ENCODE results near the gene CLEC16A.

CLEC16A gene

DNA sequence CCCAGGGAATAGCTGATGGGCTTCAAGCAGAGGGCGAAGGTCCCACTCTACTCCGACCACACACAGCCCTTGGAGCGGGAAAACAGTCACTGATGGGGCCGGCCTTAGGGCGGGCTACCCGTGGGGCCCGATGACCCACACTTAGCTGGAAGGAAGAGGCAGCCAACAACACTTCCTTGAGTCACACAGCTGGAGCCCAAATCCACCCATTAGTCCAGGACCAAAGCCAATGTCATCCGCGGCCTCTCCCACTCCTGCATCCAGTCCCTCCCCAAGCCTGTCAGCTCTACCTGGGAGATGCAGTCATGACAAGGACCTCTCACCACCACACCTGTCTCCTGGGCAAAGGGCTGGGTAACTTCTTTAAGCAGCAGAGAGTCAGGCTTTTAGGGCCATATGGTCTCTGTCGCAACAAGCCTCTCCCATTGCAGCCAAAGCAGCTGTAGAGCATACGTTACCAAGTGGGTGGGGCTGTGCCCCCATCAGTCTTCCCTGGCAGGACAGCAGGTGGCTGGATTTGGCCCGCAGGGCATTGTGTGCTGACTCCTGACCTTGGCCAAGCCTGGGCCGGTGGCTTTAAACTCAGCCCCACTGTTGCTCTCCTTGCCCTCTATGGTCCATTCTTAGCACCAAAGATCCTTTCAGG lies 200.9 kb downstream of the CLEC16A start:
- no peak for DNase-seq

DNA sequence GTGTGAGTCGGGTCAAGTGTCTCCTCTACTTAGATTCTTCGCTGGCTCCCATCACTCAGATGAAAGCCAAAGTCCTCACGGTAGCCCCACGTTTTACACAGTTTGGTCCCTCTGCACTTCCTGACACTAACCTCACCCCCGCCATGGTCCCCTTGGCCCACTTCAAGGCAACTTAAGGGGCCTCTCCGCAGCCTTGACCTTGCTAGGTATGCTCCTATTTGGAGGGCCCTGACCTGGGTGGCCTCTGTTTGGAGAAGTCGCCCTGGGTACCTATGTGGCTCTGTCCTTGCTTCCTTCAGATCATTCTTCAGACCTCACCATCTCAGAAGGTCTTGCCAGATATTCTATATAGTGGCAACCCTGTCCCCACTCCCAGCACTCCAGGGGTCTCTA lies 201.5 kb downstream of the CLEC16A start:
- DNase-seq = no peak

DNA sequence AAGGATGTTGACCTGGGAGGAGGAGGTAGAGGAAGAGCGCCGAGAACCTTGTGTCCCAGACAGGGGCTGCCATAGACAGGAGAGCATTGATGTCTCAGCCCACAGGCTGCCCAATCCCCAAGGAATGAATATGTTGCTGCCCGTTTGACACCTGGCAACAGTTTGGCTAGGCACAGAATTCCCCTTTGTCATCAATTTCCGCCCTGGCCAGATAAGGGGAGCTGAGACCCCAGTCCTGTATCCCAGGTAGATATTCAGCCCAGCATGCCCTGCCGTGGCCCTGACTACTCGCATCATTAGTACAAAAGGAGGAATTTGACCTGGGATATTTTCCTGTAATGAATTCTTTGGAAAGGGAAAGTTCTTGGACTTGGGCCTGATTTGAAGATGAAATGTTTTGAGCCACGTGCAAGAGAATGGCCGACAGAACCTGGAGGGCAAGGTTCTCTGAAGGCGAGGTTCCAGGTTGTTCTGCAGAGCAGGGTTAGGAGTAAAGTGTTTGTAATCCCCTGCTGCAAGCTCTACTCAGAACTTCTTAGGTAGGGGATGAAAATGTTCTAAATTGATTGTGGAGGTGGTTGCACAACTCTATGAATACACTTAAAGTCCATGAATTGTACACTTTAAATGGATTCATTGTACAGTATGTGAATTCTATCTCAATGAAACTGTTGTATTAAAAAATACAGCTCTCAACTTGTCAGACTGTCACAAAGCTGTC lies 202.8 kb downstream of the CLEC16A start:
- no peak for DNase-seq

DNA sequence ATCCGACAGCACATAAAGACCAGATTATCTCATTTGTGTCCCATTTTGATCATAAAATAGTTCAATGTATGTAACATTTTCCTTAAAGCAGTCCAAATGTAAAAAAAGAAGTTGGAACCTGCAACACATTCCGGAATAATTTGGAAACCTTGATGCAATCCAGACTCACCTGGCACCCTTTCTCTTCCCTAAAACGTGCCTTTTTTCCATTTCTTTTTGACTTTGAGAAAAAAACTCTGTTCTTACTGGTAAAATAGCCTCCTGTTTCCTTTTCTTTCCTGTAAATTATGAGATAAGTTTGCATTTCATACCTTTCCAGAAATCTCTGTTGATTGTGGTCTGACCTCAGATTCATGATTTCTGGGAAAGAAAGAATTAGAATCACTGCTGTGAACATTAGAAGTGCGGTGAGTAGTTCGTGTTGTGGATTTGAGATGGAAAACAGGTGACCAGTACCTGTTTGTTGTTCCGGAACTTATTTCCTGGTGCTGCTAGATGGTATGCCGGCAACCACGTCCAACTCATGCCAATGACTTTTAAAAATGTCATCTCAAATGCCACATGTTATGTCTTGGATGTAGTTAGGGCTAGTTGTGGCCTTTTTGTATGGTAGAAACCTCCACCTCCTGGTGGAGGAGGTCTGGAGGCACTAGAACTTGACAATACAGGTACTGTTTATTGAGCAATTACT lies 203.5 kb downstream of the CLEC16A start:
- DNase-seq = no peak

DNA sequence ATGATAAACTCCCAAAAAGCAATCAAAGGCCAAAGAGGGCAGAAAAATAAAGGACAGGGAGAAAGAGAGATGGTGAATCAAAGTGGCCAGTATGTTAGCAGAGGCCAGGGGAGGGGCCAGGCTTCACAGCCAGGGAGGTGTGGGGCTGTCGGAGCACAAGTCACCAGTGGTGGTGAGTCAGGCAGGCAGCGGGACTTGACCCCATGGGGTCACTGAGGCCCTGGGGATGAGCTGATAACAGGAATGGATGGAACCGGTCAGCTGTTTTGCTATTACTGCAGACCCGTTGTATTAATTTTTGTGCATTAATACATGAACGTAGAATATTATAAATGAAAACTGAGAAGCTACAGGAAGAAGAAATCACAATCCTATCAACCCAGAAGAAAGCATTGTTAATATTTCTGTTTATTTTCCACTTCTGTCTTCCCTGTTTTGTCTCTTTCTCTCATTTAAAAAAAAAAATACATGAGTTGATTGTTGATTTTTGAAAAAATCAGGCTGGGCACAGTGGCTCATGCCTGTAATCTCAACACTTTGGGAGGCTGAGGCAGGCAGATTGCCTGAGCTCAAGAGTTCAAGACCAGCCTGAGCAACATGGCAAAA lies 204.8 kb downstream of the CLEC16A start:
- no peak for DNase-seq

DNA sequence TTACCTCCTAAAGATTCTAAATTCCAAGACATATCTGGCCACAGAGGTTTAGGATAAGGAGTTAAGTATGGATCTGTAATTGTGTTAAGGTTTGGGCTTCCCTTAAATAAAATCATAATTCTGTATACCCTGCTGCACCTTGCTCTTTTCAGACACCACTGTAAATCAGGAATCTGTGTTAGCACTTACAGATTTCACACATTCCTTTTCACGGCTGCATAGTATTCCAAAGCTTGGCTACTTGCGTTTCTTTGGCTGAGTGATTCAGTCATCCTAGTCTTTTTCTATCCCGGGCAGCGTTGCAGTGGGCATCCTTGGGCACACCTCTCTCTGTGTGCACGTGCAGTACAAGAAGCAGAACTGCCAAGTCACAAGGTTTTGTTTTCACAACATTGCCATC lies 205.8 kb downstream of the CLEC16A start:
- DNase-seq = no peak

DNA sequence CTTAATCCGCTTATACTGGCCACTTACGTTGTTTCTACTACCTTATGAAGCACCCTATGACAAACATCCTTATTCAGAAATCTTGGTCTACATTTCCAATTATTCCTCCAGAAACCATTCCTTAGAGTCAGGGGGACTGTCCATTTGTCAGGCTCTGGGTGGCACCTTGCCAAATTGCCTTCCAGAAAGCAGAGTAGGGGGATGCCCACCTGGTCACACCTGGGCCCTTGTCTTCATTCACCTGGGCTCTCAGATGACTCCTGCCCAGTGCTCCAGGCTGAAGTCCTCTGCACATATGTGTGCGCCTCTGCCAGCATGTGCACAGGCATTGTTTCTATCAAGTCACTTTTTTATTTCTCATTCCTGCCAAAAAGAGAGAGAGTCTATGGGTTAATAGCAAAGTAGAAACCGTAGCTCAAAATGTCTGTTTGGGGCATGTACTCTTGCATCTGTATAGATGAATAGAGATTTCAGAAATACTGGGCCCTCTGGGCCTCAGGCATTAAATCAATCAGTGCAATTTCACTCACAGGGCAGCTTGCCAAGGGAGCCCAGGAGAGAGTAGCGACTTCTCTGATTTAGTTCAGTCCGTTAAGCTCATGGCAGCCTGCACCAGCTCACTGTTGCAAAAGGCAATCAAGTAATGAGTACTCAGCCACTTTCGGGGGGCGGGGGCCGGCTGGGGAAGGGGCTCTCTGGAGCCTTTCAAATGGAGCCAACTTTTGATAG lies 207.0 kb downstream of the CLEC16A start:
- no peak for DNase-seq

DNA sequence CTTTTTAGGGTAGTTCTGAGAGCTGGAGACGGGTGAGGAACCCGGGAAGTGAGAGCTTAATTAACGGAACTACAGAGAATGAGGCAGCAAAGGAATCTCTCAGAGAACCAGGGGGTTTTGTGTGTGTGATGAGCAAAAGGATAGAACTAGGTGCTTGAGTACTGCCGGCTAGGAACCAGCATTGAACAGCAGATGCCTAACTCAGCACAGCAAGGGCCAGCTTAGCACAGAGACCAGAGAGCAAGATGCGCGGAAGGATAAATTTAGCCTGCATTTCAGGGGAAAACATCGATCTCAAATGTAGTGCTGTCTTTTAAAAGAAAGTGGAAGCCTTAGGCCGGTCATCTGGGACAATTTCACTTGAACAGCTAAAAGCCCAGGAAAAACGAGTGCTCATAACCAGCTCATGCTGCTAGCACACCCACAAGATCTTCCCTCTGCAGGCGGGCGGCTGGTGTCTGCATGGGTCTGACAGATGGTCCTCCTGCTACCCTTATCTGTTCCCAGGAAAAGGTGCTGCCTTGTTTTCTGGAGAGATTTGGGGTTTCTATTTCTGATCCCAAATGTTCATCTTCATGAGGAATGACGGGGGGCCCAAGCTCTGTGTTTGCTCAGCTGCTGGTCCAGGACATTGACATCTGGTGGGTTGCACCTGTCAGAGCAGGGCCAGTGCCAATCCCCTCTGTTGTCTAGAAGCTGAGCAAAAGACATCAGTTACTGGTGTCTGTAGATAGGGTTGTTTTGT lies 207.7 kb downstream of the CLEC16A start:
- no peak for DNase-seq

DNA sequence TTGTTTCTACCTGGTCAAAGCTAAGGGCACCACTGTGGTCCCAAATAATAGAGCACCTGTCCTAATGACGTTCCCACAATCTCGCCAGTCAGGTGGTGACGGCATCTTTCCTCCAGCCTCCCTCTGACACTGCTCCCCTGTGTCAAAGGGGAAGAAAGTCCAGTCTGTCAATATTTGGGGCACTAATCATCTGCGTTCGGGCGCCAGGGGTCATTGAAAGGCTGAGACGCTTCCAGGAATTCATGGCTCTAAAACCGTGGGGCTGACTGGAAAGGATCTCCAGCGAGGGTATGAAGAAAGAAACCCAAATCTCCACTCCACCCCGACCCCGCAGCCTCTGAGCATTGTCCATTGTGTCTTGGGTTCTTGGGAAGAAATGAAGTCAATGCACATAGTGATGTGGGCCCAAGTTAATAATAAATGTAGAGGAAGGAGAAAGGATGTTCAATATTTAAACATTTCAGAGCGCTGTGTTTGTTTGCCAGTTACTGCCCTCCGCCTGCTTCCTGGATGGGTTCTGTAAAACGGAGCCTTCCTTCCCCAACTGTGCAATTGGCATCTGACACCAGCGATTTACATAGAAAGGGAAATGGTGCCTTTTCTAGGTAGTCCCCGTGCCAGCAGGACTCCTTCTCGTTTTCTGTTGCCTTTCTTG lies 208.4 kb downstream of the CLEC16A start:
- no peak for DNase-seq

DNA sequence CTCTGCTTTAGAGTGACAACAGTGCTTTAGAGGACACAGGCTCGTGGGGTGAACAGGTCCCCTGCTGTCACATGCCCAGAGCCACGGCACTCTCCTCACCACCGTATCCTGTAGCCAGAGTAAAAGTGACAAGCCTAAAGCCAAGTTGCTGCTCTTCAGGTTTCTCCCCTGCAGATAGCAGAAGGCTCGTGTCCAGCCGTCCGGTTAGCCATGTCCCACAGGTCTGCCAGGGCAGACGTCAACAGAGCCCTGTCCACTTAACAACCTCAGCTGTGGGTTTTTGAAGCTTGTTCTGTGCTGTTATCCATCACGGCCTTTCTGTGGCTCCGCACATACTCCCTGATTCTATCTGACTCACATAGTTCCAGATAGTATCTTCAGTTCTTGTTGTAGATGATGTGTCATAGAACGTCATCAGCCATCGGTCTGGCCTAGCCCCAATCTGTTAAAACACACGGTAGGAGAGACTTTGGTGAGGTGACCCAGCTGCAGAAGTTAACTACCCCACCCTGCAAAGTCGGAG lies 211.0 kb downstream of the CLEC16A start:
- DNase-seq = no peak

DNA sequence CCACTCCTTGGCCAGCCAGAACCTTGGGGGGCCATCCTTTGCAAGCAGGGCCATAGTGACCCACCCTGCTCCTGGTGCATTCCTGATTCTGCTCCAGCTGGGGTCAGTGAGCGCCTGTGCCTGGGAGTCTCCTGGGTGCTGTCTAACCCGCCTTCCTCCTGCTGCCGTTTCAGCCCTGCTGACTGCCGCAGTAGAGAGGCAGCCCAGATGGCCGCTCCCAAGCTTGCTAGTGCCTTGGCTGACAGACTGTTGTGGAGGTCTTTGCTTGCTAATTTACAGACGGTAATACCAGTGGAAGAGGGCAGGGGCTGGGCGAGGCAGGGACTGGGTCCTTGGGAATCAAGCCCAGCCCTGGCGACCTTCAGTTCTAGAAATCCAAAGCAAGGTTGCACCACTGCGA lies 212.0 kb downstream of the CLEC16A start:
- DNase-seq = no peak

DNA sequence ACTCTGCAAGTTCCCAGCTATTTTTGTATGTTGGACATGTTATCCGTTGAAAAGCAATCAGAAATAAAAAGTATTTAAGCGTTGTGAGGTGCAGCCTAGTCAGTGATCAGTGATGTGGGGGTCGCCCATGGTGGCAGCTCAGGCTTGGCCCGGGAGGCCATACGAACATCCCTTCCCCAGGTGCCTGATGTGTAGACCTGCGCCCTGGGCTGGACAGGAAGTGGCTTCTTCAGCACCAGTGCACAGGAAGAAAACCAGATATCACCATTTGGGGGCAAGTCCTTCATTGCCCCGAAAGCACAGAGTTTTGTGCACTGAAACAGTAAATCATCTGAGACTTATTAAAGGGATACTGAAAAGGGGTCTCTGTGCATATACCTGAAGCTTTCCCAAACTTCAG lies 212.8 kb downstream of the CLEC16A start:
- DNase-seq = no peak

DNA sequence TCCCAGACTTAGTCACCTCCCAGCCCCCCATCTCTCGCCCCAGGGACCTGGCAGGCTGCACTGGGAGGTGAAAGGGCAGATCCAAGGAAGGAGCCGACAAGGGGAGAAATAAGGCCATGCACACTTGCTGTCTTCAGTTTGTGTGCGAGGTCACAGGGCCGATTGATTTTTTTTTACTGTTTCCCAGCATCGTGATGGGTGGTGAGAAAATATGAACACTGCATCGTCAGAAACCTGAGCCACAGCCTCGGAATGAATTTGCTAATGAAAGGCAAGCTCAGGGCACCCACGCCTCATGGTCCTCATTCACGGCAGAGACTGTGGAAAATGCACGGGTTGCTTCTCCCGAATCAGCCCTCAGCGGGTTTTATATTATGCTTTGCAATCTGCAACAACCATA lies 213.7 kb downstream of the CLEC16A start:
- no peak for DNase-seq

DNA sequence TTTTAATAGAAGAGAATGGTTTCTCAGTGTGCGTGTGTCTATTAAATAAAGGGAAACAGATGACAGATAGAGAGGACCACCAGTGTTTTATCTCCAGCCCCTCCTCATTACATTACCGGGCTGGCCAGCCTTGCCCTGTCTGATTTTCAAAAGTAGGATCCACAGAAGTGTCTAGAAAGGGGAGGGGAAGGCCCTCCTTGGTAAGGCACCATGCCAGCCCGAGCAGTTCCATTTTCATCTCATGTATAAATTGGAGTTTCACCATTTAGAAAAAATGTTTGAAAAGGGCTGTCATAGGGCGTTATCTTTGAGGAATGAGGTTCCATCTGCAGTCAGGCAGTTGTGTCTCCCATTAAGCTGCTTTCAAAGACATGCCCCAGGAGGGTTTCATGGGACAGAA lies 214.9 kb downstream of the CLEC16A start:
- no peak for DNase-seq

DNA sequence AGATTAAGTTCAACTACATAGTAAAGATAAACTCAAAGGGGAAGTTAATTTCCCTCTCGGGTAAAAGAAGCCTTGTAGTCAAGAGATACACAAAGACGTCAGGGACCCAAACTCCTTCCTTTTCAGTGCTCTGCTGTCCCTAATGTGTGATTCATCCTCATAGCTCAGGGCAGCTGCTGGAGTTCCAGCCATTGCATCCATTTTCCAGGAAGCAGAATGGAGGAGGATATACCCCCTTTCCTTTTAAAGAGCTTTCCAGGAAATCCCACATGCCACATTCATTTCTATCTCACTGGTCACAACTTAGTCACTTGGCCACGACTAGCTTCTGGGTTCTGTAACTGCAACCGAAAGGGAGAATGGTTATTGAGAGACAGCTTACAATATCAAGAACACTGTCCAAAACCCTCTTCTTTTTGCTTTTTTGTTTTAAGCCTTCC lies 216.3 kb downstream of the CLEC16A start:
- no peak for DNase-seq

DNA sequence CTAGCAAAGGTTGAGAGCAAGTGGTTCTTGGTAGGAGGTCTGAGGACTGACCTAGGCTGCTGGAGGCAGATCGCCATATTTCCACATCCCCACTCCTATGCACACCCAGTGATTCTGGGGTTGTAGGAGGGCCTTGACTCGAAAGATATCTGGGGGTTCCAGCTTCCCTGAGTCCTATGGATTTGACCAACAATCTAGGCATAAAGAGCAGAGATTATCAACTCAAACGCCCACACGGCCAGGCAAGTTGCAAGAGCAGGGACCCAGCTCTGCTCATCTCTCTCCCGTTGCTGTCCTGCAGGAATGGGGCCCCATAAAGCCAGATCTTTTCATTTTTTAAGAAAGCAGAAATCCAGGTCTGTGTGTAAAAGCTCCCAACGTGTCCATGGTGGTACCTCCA lies 217.1 kb downstream of the CLEC16A start:
- DNase-seq = no peak

DNA sequence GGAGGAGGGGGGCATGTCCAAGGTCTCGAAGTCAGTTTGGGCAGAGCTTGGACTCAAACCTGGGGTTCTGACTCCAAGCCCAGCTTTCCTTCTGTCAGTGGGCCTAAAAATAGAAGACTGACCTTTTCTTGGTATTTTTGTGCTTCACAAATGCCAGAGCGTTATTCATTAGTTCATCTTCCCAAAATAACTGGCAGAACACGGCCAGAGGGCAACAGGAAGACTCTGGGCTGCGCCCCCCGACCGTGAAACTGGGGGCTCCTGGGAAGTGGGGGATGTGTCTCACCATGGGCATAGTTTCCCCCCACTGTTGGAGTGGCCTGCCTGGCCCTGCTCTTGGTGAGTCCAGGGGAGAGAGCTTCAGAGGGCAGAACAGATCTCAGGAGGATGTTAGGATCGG lies 217.6 kb downstream of the CLEC16A start:
- no peak for DNase-seq

DNA sequence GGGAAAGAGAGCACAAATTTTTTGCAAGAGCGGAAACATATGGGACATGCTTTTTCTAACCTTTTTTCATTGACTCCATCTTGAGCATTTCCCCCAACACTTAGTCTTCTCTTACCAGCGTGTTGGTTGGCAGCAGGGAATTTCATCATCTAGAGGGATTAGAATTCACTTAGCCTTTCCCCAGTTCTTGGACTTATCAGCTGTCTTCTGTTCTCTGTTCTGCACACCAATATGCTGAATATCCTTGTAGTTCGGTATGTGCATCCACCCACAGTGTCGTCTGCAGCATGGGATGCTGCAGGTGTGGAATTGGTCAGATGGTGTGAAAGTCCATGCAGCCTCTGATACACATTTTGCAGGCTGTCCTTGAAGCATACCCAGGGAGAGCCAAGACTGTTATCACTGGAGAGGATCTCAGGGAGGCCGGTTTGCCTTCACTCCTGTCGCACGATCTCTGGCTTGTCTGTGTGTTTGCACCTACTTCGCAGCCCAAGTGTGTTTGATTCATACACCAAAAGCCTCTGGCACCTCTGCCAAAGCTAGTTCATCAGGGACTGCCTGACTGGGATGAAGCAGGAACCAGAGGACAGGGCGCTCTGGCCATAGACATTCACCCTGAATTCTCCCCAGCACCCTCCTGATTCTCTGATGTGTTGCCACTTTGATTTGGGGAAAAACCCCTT lies 218.4 kb downstream of the CLEC16A start:
- no peak for DNase-seq

DNA sequence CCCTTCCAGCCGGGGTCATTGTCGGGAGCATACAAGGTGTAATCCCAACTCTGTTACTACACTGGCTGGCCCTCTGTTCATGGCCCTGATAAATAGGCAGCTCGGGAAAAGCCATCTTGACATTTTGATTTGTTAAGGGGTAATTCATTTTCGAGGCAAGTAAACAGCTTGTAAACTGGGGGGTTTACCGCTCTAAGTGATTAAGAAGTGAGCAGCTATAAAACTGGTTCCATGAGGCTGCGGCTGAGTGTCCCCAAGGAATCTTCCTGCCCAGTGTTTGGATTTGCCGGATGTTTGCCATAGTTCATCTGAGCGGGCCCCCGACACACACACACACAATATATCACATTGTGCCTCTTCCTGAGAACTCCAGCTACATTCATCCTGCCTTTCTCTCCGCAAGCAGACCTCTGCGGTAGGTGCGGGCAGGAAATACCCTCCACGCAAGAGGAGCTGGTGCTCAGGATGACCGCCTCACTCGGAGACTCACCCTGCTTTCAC lies 219.4 kb downstream of the CLEC16A start:
- DNase-seq = no peak

DNA sequence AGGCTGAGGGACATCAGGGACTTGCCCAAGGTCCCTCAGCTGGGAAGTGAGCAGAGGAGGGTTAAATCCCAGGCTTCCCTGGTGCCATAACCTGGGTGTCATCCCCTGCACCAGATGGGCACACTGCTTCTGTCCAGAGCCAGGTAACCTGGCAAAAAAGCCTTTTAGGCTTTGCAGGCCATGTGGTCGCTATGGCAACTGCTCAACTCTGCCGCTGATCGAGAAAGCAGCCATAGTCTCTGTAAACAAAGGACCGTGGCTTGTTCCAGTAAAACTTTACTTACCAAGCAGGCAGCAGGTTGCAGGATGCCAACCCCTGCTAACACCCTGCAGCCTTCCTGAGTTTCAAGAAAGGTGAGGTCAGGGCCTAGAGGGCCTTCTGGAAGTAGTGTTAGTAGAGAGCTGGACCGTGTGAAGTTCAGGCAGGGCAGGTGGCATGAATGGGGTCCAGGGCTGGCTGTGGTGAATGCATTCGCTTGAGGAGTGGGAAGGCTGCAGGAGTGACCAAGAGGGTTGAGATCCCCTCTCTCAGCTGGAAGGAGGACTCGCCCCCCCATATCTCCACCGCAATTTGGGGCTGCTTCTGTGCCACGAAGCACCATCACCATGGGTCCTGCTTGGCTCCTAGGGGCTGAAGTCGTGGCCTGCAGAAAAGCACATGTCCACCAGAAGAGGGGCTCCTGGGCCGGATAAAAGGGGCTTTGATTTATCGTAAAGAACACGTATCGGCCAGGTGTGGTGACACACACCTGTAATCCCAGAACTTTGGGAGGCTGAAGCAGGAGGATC lies 220.3 kb downstream of the CLEC16A start:
- DNase-seq = no peak
